ENCODE data around the gene KIF26B.
A peak's percentile ranks its signal among the peaks of the same experiment; 100 is the strongest.

The KIF26B gene

GRCh38 chr1:245585252-245585959 lies 430.6 kb downstream of the KIF26B start:
- no peak overlapping the region for H3K4me3 ChIP-seq (ENCODE audit: low read depth, low read length)
- DNase-seq (ENCODE audit: low read depth) = peak; percentile 56

- H3K4me3 ChIP-seq (ENCODE audit: low read depth, low read length) = no peak overlapping the region
- no peak for DNase-seq (ENCODE audit: low read depth)
Measured at GRCh38 chr1:245587435-245588115, 432.8 kb downstream of the KIF26B start.

- no peak for DNase-seq (ENCODE audit: low read depth)
- H3K4me3 ChIP-seq (ENCODE audit: low read depth, low read length) = no peak overlapping the region
Measured at GRCh38 chr1:245588116-245588639, 433.4 kb downstream of the KIF26B start.

- DNase-seq (ENCODE audit: low read depth) = no peak
Measured at GRCh38 chr1:245589316-245589715, 434.5 kb downstream of the KIF26B start.

GRCh38 chr1:245589906-245590305 lies 435.1 kb downstream of the KIF26B start:
- no peak overlapping the region for H3K4me3 ChIP-seq (ENCODE audit: low read depth, low read length)
- no peak for DNase-seq (ENCODE audit: low read depth)

More at GRCh38 chr1:245589316-245589715, 434.5 kb downstream of the KIF26B start:
- no peak overlapping the region for H3K4me3 ChIP-seq (ENCODE audit: low read depth, low read length)

- no peak for DNase-seq (ENCODE audit: low read depth)
- H3K4me3 ChIP-seq (ENCODE audit: low read depth, low read length) = no peak overlapping the region
Measured at GRCh38 chr1:245590726-245591125, 435.9 kb downstream of the KIF26B start.

GRCh38 chr1:245591346-245592188 lies 436.8 kb downstream of the KIF26B start:
- no peak overlapping the region for H3K4me3 ChIP-seq (ENCODE audit: low read depth, low read length)
- no peak for DNase-seq (ENCODE audit: low read depth)

GRCh38 chr1:245592189-245592460 lies 437.3 kb downstream of the KIF26B start:
- no peak overlapping the region for H3K4me3 ChIP-seq (ENCODE audit: low read depth, low read length)
- no peak for DNase-seq (ENCODE audit: low read depth)

GRCh38 chr1:245598524-245599305 lies 443.9 kb downstream of the KIF26B start:
- no peak for DNase-seq (ENCODE audit: low read depth)
- H3K4me3 ChIP-seq (ENCODE audit: low read depth, low read length) = no peak overlapping the region

GRCh38 chr1:245599371-245600174 lies 444.8 kb downstream of the KIF26B start:
- H3K4me3 ChIP-seq (ENCODE audit: low read depth, low read length) = no peak overlapping the region
- DNase-seq (ENCODE audit: low read depth) = peak; percentile 93

- DNase-seq (ENCODE audit: low read depth) = no peak
- H3K4me3 ChIP-seq (ENCODE audit: low read depth, low read length) = no peak overlapping the region
Measured at GRCh38 chr1:245600658-245601057, 445.9 kb downstream of the KIF26B start.

GRCh38 chr1:245603311-245603865 lies 448.6 kb downstream of the KIF26B start:
- DNase-seq (ENCODE audit: low read depth) = no peak
- no peak overlapping the region for H3K4me3 ChIP-seq (ENCODE audit: low read depth, low read length)

GRCh38 chr1:245604979-245605378 lies 450.2 kb downstream of the KIF26B start:
- H3K4me3 ChIP-seq (ENCODE audit: low read depth, low read length) = no peak overlapping the region
- DNase-seq (ENCODE audit: low read depth) = no peak

GRCh38 chr1:245605480-245606156 lies 450.8 kb downstream of the KIF26B start:
- DNase-seq (ENCODE audit: low read depth) = peak; percentile 83

GRCh38 chr1:245606157-245606725 lies 451.5 kb downstream of the KIF26B start:
- DNase-seq (ENCODE audit: low read depth) = no peak

More at GRCh38 chr1:245605480-245606156, 450.8 kb downstream of the KIF26B start:
- H3K4me3 ChIP-seq (ENCODE audit: low read depth, low read length) = no peak overlapping the region

GRCh38 chr1:245608271-245608670 lies 453.5 kb downstream of the KIF26B start:
- no peak for DNase-seq (ENCODE audit: low read depth)
- H3K4me3 ChIP-seq (ENCODE audit: low read depth, low read length) = no peak overlapping the region

More at GRCh38 chr1:245606157-245606725, 451.5 kb downstream of the KIF26B start:
- H3K4me3 ChIP-seq (ENCODE audit: low read depth, low read length) = no peak overlapping the region

GRCh38 chr1:245609354-245610150 lies 454.8 kb downstream of the KIF26B start:
- DNase-seq (ENCODE audit: low read depth) = no peak
- H3K4me3 ChIP-seq (ENCODE audit: low read depth, low read length) = no peak overlapping the region
